Rectal smooth muscle tissue (tissue), 1 donor: ENCODE results near the gene UBC.

Source experiments
- H3K27ac ChIP-seq: one replicate; pipeline ENCODE4 v1.7.0; 2013; ENCODE audit warnings: low read depth, low read length, inconsistent platforms
- H3K27me3 ChIP-seq: one replicate; pipeline ENCODE4 v1.7.0; 2013; ENCODE audit warnings: low read length; ENCODE audit not compliant: control insufficient read depth, insufficient read depth
- H3K36me3 ChIP-seq: one replicate; pipeline ENCODE4 v1.7.0; 2013; ENCODE audit warnings: low read length; ENCODE audit not compliant: control insufficient read depth, insufficient read depth
- H3K4me1 ChIP-seq: one replicate; pipeline ENCODE4 v1.7.0; 2013; ENCODE audit warnings: low read length; ENCODE audit not compliant: control insufficient read depth, insufficient read depth
- H3K4me3 ChIP-seq: one replicate; pipeline ENCODE4 v1.7.0; 2013; ENCODE audit warnings: low read length
- H3K9ac ChIP-seq: one replicate; pipeline ENCODE4 v1.7.0; 2013; ENCODE audit warnings: low read length

UBC gene

DNA sequence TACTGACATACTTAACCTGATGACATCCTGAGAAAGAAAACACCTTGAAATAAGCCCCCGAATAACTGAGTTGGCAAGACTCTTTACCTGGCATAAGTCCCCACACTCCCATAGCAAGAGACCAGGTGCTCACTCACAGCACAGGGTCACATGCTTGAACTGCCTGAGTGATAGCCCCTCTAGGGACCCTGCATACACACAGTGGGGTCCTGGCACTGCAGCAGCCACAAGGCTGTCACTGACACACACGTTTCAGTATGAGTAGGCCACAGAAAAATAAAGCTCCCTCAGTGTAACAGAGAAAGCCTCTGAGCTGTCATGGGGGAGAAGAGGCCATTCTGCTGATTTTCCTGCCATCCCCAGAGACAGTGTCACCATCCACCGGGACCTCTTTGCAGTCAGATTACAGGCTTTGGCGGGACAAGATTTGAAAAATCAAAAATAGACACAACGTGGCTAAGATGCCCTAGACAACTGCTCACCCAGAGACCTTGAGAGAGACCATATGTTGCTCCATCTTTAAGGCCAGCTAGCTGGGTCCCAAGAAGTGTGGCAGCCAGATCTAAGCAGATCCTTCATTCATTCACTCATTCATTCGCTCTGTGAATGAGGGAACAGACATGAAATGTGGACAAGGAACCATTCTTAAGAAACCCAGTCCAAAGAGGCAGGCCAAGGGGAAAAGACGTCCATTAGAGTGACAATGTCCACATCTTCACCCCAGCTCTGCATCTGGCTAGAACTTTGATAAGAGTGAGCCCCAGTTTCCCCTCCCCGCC is 52.4 kb downstream of the UBC start:
- no peak overlapping the region for H3K4me3 ChIP-seq

More for the DNA sequence above, 52.4 kb downstream of the UBC start:
- Histone ChIP-seq H3K4me1 (peaks cover 2% of the 10 kb centered on the region), H3K9ac (no peak overlapping the region), H3K27ac (no peak overlapping the region), H3K27me3 (no peaks in the 10 kb centered on the region), H3K36me3 (no peaks in the 10 kb centered on the region)
